ENCODE results near the gene RAB20.
"Not testable (repeated sequence)": the region's sequence is repeated elsewhere in the genome, so short reads cannot be mapped to it uniquely, and the experiment has no call there.

Gene RAB20

GRCh38 chr13:110498765-110499164, 62.8 kb downstream of the RAB20 start:
- no peak for TF ChIP-seq CTCF (conservative IDR thresholded peaks at IDR 0.05; ENCODE audit: low read depth, low read length)
- no peak for DNase-seq (ENCODE audit: low read depth)
- no peak overlapping the region for H3K4me3 ChIP-seq (ENCODE audit: low read length)

GRCh38 chr13:110498327-110498726, 63.2 kb downstream of the RAB20 start:
- no peak for DNase-seq (ENCODE audit: low read depth)
- TF ChIP-seq CTCF (conservative IDR thresholded peaks at IDR 0.05; ENCODE audit: low read depth, low read length), result no peak

GRCh38 chr13:110497896-110498295, 63.6 kb downstream of the RAB20 start:
- DNase-seq (ENCODE audit: low read depth); H3K4me3 ChIP-seq (ENCODE audit: low read length): not testable (repeated sequence)

More at GRCh38 chr13:110498327-110498726, 63.2 kb downstream of the RAB20 start:
- no peak overlapping the region for H3K4me3 ChIP-seq (ENCODE audit: low read length)

- DNase-seq (ENCODE audit: low read depth), result no peak
- H3K4me3 ChIP-seq (ENCODE audit: low read length), result no peak overlapping the region
- TF ChIP-seq CTCF (conservative IDR thresholded peaks at IDR 0.05; ENCODE audit: low read depth, low read length), result no peak
Measured at GRCh38 chr13:110497003-110497402, 64.5 kb downstream of the RAB20 start.

- no peak for TF ChIP-seq CTCF (conservative IDR thresholded peaks at IDR 0.05; ENCODE audit: low read depth, low read length)
- DNase-seq (ENCODE audit: low read depth), result no peak
- no peak overlapping the region for H3K4me3 ChIP-seq (ENCODE audit: low read length)
Measured at GRCh38 chr13:110496281-110496680, 65.2 kb downstream of the RAB20 start.

GRCh38 chr13:110495881-110496280, 65.6 kb downstream of the RAB20 start:
- TF ChIP-seq CTCF (conservative IDR thresholded peaks at IDR 0.05; ENCODE audit: low read depth, low read length), result no peak

GRCh38 chr13:110495376-110495775, 66.1 kb downstream of the RAB20 start:
- no peak overlapping the region for H3K4me3 ChIP-seq (ENCODE audit: low read length)
- no peak for DNase-seq (ENCODE audit: low read depth)
- TF ChIP-seq CTCF (conservative IDR thresholded peaks at IDR 0.05; ENCODE audit: low read depth, low read length), result no peak

More at GRCh38 chr13:110495881-110496280, 65.6 kb downstream of the RAB20 start:
- H3K4me3 ChIP-seq (ENCODE audit: low read length), result no peak overlapping the region
- no peak for DNase-seq (ENCODE audit: low read depth)

- TF ChIP-seq CTCF (conservative IDR thresholded peaks at IDR 0.05; ENCODE audit: low read depth, low read length), result no peak
- no peak overlapping the region for H3K4me3 ChIP-seq (ENCODE audit: low read length)
- no peak for DNase-seq (ENCODE audit: low read depth)
Measured at GRCh38 chr13:110493613-110494012, 67.9 kb downstream of the RAB20 start.
